Germinal center (tissue), 1 donor: ENCODE results near the gene C10orf90.

ENCODE experiments used
- DNase-seq: peaks from one replicate; pipeline ENCODE4 v3.0.0; 2012; ENCODE audit warnings: mixed read lengths, low spot score

Gene C10orf90

GRCh38 chr10:126670056-126670894 is at the start of gene C10orf90:
Gene C10orf90, minus strand, starts transcription at chr10:126670693. Its CDS starts 213 bp downstream, at chr10:126670480.
- DNase-seq = no peak

GRCh38 chr10:126716366-126716765 is 45.9 kb upstream of the C10orf90 start:
- DNase-seq = no peak

GRCh38 chr10:126713594-126713993 is 43.1 kb upstream of the C10orf90 start:
- no peak for DNase-seq

GRCh38 chr10:126712681-126713080 is 42.2 kb upstream of the C10orf90 start:
- no peak for DNase-seq

- DNase-seq = no peak
Observed at GRCh38 chr10:126705951-126706565, 35.6 kb upstream of the C10orf90 start.

GRCh38 chr10:126705131-126705530 is 34.6 kb upstream of the C10orf90 start:
- no peak for DNase-seq

- DNase-seq = no peak
Observed at GRCh38 chr10:126704649-126705048, 34.2 kb upstream of the C10orf90 start.

GRCh38 chr10:126702181-126702580 is 31.7 kb upstream of the C10orf90 start:
- no peak for DNase-seq

- DNase-seq = no peak
Observed at GRCh38 chr10:126701526-126701925, 31.0 kb upstream of the C10orf90 start.

- DNase-seq = no peak
Observed at GRCh38 chr10:126696684-126697083, 26.2 kb upstream of the C10orf90 start.

GRCh38 chr10:126691456-126691855 is 21.0 kb upstream of the C10orf90 start:
- no peak for DNase-seq

- no peak for DNase-seq
Observed at GRCh38 chr10:126690534-126690933, 20.0 kb upstream of the C10orf90 start.

GRCh38 chr10:126689461-126689994 is 19.0 kb upstream of the C10orf90 start:
- no peak for DNase-seq

GRCh38 chr10:126687121-126687606 is 16.7 kb upstream of the C10orf90 start:
- DNase-seq = no peak

GRCh38 chr10:126686719-126687118 is 16.2 kb upstream of the C10orf90 start:
- DNase-seq = no peak

GRCh38 chr10:126686268-126686667 is 15.8 kb upstream of the C10orf90 start:
- DNase-seq = no peak

- no peak for DNase-seq
Observed at GRCh38 chr10:126685756-126686155, 15.3 kb upstream of the C10orf90 start.

- DNase-seq = no peak
Observed at GRCh38 chr10:126684171-126684745, 13.8 kb upstream of the C10orf90 start.

GRCh38 chr10:126683466-126683865 is 13.0 kb upstream of the C10orf90 start:
- DNase-seq = no peak

GRCh38 chr10:126675656-126676438 is 5.4 kb upstream of the C10orf90 start:
- no peak for DNase-seq

- no peak for DNase-seq
Observed at GRCh38 chr10:126674741-126675515, 4.4 kb upstream of the C10orf90 start.
